ENCODE data around the gene CHCHD5. TPM values are rescaled to one million over a fixed set of nuclear protein-coding genes. Genes with fewer than 3 reads are reported as not detected.
A peak's percentile ranks its signal among the peaks of the same experiment; 100 is the strongest.

The CHCHD5 gene
- total and polyA plus RNA-seq, 2 of the 8 experiments (the other 6 are each of a cell fraction or from before 2014, with no cell fraction given) = 27.2 to 71.5 TPM

GRCh38 chr2:112582314-112582746, 2.1 kb upstream of the CHCHD5 start:
- no peak overlapping the region for H3K27ac ChIP-seq (ENCODE audit: low read depth, low read length)
- CTCF ChIA-PET (ENCODE audit: partially characterized antibody) = interaction anchor here (0.6 to 1.9 kb wide), 7 partner anchors 8 to 327 kb away, joined by 3 to 7 read pairs (median 3); partner anchors contain the start of gene ZC3H8

More at GRCh38 chr2:112582314-112582746, 2.1 kb upstream of the CHCHD5 start:
- H3K23ac ChIP-seq (ENCODE audit: insufficient read length) = no peak overlapping the region
- no peak overlapping the region for H4K5ac ChIP-seq (ENCODE audit: insufficient read length, low read depth, low read length)
- no peaks in the 10 kb centered on the region for H3K9me3 ChIP-seq (ENCODE audit: insufficient read depth in 2 of 2, low read depth in 1 of 2, low read length in 1 of 2)
- POLR2A ChIA-PET (ENCODE audit: partially characterized antibody) = interaction anchor here (0.8 kb wide), 1 partner anchor 12 kb away, joined by 4 read pairs; no protein-coding TSS in a partner anchor
- 72% methylated on average over 10 of the region's 10 CpGs; no CpG with 5 or more reads in 1 of the 2 experiments for WGBS, 2 experiments (ENCODE audit: extremely low coverage in 1 of 2, insufficient coverage in 1 of 2, insufficient read length in 1 of 2, insufficient replicate concordance in 2 of 2, low coverage in 1 of 2, low lambda C conversion rate in 2 of 2, missing lambda C conversion rate in 1 of 2)
- no peak overlapping the region for H3K9ac ChIP-seq (replicated peaks in 1 of 4; ENCODE audit: extremely low read depth in 1 of 4, low read depth in 3 of 4, low read length in 3 of 4)
- H3K4me1 ChIP-seq (replicated peaks in 1 of 4; ENCODE audit: control insufficient read depth in 3 of 4, insufficient read depth in 4 of 4, low read length in 3 of 4) = peaks cover 0 to 4% (median 2%) of the 10 kb centered on the region in 4 experiments; a peak in 4 of 7 replicates
- peaks cover 9% of the 10 kb centered on the region; the same call in 1 of the 2 replicates for H3K23me2 ChIP-seq (ENCODE audit: low read depth, low read length)
- H3K56ac ChIP-seq (replicated peaks; ENCODE audit: insufficient read length, low read depth, low read length) = no peak overlapping the region
- FAIRE-seq (no peak), DNase-seq (ENCODE audit: low read depth in 1 of 2, low spot score in 2 of 2) (no peak)
- no peak overlapping the region for H4K91ac ChIP-seq (replicated peaks; ENCODE audit: insufficient read length, low read length)
- no peaks in the 10 kb centered on the region for H4K20me1 ChIP-seq (replicated peaks in 1 of 2; ENCODE audit: control insufficient read depth in 1 of 2, insufficient read depth in 2 of 2, low read length in 2 of 2)
- H4K8ac ChIP-seq (ENCODE audit: extremely low read depth, insufficient read depth, low read length) = no peak overlapping the region
- H2AFZ ChIP-seq (ENCODE audit: low read length) = no peak overlapping the region
- H3K4ac ChIP-seq (replicated peaks; ENCODE audit: insufficient read length, low read depth, low read length) = no peak overlapping the region
- H2BK12ac ChIP-seq (ENCODE audit: low read depth, low read length) = no peak overlapping the region
- no peaks in the 10 kb centered on the region for H3K27me3 ChIP-seq (replicated peaks in 1 of 4; ENCODE audit: control insufficient read depth in 3 of 4, extremely low read depth in 1 of 4, insufficient read depth in 3 of 4, low read length in 3 of 4)
- H2BK20ac ChIP-seq (ENCODE audit: low read length) = no peak overlapping the region
- H3K14ac ChIP-seq (ENCODE audit: insufficient read length) = no peak overlapping the region
- H3K79me2 ChIP-seq (ENCODE audit: control insufficient read depth in 1 of 2, insufficient read depth in 2 of 2, low read length in 2 of 2) = no peaks in the 10 kb centered on the region
- no peak overlapping the region for H2BK120ac ChIP-seq (replicated peaks; ENCODE audit: low read depth, low read length)
- no peaks in the 10 kb centered on the region for H3K79me1 ChIP-seq (ENCODE audit: low read depth, low read length)
- H3K4me3 ChIP-seq (ENCODE audit: extremely low read depth in 1 of 4, insufficient read depth in 2 of 4, low read depth in 3 of 4, low read length in 4 of 4) = no peak overlapping the region
- no peak overlapping the region for H2AK5ac ChIP-seq (ENCODE audit: low read depth, low read length)
- H3K18ac ChIP-seq (ENCODE audit: extremely low read depth, low read length) = no peak overlapping the region
- H3K36me3 ChIP-seq (ENCODE audit: control insufficient read depth in 2 of 4, insufficient read depth in 4 of 4, low read length in 3 of 4) = peaks cover 0 to 4% (median 0%) of the 10 kb centered on the region in 4 experiments; a peak in 2 of 8 replicates
- peak in 2 of 3 experiments; percentile 8 to 39; a peak in 2 of 4 replicates for TF ChIP-seq CTCF (IDR thresholded peaks at IDR 0.05; ENCODE audit: control extremely low read depth in 1 of 3, insufficient read depth in 1 of 3, low read depth in 1 of 3, low read length in 3 of 3)
- no peak for TF ChIP-seq ZNF274 (IDR thresholded peaks at IDR 0.05; ENCODE audit: borderline replicate concordance, extremely low read depth, low read length)
- no peak for TF ChIP-seq MAFK (IDR thresholded peaks at IDR 0.05; ENCODE audit: low read depth, low read length)
- TF ChIP-seq EP300 (IDR thresholded peaks at IDR 0.05; ENCODE audit: borderline replicate concordance in 1 of 2, low read depth in 2 of 2, low read length in 2 of 2) = no peak
- peak; percentile 34 to 47; a peak in 3 of 4 replicates for TF ChIP-seq RAD21 (IDR thresholded peaks at IDR 0.05 in 1 of 2, conservative IDR thresholded peaks at IDR 0.05 in 1 of 2; ENCODE audit: low read depth in 2 of 2, low read length in 2 of 2)
- no peak overlapping the region for H3K4me2 ChIP-seq (ENCODE audit: insufficient read depth in 1 of 2, low read depth in 2 of 2, low read length in 2 of 2)
- no peak overlapping the region for H2BK5ac ChIP-seq (ENCODE audit: low read depth, low read length)
- H2BK15ac ChIP-seq (ENCODE audit: low read length) = no peak overlapping the region

Data from H1 (cell line).